GM18858 (cell line): Measurements from ENCODE around the gene MIPEP.

Source experiments
- ATAC-seq: cut with Tn5 transposase; IDR thresholded peaks from one replicate; pipeline ENCODE4 v1.9.1; 2021; ENCODE audit not compliant: unreplicated experiment

Gene MIPEP

GRCh38 chr13:23722726-23723453 lies 166.3 kb downstream of the MIPEP start:
- ATAC-seq = no peak

DNA sequence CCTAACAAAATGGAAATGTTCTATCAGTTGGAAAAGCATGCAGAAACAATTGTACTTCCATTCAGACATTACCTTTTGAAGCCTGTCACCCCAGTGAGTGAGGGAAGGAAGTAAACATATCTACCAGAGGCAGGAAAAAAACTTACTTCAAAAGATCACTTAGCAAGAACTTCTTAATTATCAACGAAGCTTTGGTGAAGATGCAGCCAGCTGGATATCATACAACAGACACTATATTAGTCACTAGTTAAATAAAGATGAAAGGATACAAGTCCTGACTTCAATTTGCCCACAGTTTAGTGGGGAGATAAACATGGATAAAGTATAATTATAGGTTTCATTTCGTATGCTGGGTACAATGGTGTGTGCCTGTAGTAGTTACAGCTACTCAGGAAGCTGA lies 170.2 kb downstream of the MIPEP start:
- ATAC-seq = no peak

- no peak for ATAC-seq
Measured at GRCh38 chr13:23716401-23716800, 172.8 kb downstream of the MIPEP start.

GRCh38 chr13:23715762-23716235 lies 173.4 kb downstream of the MIPEP start:
- no peak for ATAC-seq

DNA sequence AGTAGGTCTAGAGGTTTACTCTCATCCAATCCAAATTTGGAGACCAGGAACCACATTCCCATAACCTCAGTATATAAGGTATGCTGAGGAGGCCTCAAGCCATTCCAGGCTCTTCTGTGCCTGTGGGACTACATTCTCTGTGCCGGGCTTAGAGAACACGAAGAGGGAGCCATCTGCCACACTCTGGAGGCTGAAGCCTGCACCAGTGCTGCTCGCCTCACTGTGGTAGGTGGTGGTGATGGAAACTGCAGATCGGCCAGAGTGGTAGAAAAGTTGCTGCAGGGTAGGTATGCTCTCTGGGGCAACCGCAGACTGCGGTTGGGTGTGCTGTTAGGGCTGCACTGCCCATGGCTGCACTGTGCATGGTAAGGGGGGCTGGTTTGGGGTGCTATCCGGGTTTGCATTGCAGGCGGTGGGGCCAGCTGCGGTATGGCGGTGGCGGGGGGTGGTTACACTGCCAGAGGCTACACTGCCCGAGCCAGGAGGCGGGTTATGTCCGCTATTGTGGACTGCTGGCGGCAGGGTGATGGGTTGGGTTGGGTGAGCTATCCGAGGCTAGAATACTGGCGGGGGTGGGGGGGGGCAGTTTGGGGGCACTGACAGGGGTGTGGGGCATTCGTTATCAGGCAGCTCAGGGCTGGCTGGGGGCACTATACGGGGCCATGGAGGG lies 174.0 kb downstream of the MIPEP start:
- ATAC-seq = no peak

DNA sequence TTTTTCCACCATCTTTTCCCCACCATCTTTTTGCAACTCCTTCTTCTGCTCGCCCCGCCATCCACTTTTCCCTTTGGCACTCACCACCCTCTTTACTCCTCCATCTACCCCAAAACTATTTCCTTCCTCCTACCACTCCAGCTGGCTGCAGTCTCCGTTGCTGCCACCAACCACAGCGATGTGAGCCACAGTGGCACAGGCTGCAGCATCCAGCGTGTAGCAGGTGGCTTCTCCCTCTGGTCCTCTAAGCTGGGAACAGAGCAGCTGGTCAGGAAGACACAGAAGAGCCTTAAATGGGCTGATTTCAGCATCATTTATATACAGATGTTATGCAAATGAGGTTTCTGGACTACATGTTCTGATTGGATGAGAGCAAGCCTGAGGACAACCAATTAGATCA lies 174.5 kb downstream of the MIPEP start:
- no peak for ATAC-seq

DNA sequence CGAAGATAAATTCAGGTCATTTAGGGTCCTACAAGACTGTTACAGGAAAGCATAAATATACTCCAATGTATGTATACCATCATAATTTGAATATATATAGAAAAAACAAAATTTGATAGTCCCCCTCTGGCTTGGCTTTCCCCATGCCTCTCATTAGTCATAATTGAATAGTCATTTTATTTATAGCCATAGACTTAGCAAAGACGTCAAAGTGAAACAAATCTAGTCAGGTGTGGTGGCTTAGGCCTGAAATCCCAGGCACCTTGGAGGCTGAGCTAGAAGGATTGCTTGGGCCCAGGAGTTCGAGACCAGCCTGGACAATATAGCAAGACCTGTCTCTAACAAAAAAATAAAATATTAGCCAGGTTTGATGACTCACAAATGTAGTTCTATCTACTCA lies 177.8 kb downstream of the MIPEP start:
- no peak for ATAC-seq

GRCh38 chr13:23710366-23710765 lies 178.8 kb downstream of the MIPEP start:
- no peak for ATAC-seq

- no peak for ATAC-seq
Measured at GRCh38 chr13:23709536-23709935, 179.7 kb downstream of the MIPEP start.

DNA sequence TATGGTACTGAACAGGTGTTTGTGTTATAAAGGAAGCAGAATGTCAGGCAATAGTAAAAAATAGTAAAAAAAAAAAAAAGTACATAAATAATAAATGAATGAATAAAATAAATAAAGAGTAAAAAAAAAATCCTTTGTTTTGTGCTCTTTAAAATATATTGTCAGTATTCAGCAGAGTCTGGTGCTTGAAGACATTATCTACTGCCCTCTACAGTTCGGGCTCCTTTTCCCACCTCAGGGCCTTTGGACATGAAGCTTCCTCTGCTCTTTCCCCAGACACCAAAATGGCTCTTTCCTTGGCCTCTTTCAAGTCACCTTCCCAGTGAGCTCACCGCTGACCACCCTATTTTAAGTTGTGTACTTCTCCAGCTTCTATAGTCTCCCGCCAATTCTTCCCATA lies 181.5 kb downstream of the MIPEP start:
- no peak for ATAC-seq

- no peak for ATAC-seq
Measured at GRCh38 chr13:23705583-23705982, 183.6 kb downstream of the MIPEP start.

DNA sequence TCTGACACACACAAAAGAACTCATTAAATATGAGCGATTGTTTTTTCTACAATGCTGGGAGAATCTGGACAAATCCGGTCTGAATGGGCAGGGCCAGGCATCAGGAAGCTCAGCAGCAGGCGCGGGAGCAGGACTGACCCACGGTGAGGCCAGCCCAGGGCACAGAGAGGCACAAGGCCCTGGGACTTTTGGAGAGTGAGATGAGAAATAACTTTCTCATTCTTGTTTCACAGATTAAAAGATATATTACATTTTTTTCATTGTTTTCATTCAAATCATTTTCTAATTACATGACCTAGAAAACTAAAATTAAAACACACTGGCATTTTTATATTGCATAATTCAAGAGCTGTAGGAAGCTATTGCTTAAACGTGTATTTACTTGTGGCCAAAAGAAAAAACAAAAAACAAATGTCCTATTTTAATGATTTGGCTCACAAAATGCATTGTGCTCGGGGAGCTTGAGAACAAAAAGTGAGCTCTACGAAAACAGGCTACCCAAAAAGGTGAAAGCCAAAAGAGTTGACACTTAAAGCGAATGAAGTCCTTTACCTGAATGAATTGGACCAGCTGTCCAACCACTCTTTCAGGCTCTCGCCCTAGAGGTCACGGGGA lies 185.8 kb downstream of the MIPEP start:
- no peak for ATAC-seq

DNA sequence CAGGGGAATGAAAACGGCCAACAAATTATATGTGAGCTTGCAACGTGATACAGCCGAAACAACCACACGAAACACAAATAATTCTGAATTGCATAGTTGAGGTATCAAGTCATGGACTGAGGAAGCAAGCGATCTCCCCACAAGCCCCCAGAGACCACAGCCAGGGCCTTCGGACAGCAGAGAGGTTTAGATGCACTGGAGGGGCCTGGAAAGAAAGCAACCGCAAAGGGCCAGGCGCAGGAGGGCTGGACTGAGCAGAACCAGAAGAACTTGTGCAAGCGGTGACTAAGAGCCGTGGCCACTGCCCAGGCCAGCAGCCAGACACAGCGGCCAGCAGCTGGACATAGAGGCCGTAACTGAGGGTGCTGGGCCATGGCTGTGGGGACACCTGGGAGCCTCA lies 187.6 kb downstream of the MIPEP start:
- no peak for ATAC-seq

- ATAC-seq = no peak
Measured at GRCh38 chr13:23701186-23701585, 188.0 kb downstream of the MIPEP start.

DNA sequence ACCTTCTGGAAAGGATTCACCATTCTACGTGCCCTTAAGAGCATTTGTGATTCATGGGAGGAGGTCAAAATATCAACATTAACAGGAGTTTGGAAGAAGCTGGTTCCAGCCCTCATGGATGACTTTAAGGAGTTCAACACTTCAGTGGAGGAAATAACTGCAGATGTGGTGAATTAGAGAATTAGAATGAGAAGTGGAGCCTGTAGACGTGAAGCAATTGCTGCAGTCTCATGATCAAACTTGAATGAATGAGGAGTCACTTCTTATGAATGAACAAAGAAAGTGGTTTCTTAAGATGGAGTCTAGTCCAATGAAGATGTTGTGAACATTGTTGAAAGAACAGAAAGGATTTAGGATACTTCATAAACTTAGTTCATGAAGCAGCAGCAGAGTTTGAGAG lies 189.9 kb downstream of the MIPEP start:
- ATAC-seq = no peak

- no peak for ATAC-seq
Measured at GRCh38 chr13:23697772-23698313, 191.4 kb downstream of the MIPEP start.

DNA sequence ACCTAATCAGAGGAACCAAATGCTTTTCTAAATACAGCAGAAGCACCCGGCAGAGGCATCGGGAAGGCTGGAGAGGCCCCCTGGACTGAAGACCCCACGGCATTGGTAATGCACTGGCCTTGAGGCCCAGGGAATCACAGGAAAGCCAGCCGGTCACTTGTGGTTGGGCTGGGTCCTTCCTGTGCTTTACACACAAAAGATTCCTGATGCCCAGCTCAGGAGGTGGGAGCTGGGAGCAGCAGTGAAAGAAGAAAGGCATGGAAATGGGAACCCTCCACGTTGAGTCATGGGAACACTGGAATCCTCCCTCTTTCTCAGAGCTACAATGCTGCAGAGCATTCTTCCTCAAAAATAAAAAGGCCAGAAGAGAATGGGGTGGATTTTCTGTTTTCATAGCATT lies 192.6 kb downstream of the MIPEP start:
- no peak for ATAC-seq

DNA sequence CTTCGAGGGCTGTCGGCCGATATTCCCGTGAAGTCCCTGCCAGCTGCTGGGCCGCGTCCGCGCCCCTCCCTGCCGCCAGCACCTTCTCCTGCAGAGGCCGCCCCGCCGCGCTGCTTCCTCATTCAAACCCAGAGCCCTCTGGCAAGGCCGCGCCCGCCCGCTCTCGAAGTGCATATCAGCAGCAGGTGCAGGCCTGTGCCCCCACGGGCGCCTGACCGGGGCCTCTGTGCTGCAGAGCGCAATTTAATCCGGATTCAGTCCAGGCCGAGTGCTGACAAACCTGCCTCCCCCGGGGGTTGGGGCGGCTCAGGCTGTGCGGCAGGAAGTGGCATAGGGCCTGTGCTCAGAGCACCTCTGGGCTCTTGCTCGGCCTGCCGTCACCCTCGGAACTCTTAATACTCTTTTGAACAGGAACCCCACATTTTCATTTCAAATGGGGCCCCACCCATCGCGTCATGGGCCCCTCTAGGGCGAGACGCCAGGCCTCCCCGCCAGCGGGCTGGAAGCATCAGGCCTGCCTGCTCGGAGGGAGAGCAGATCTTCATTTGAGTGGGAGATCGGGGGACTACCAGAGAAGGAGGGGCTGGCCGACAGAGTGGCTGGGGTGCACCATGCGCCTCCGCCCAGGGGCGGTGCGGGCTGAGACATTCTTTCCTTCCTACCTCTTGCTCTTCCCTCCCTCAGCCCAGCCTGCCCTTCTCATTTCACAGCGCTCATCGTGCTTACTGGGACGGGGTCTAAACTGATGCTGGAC lies 193.3 kb downstream of the MIPEP start:
- peak; percentile 80 for ATAC-seq

- no peak for ATAC-seq
Measured at GRCh38 chr13:23695196-23695595, 194.0 kb downstream of the MIPEP start.

GRCh38 chr13:23692816-23693215 lies 196.4 kb downstream of the MIPEP start:
- ATAC-seq = no peak

GRCh38 chr13:23690668-23691067 lies 198.5 kb downstream of the MIPEP start:
- ATAC-seq = no peak
